Endodermal cell (in vitro differentiated cells): ENCODE results near the gene SLAMF1. TPM values are rescaled to one million over a fixed set of nuclear protein-coding genes. Genes with fewer than 3 reads are reported as not detected.

ENCODE experiments used
- DNase-seq: peaks from one replicate; pipeline ENCODE4 v3.0.0-alpha.2; 2017
- H3K27ac ChIP-seq: 2 replicates; pipeline ENCODE4 v1.5.1; 2013; ENCODE audit warnings: mild to moderate bottlenecking, low read depth, low read length, moderate library complexity
- H3K27me3 ChIP-seq: 2 replicates; pipeline ENCODE4 v1.6.1; 2013; ENCODE audit warnings: mild to moderate bottlenecking, low read length, moderate library complexity; ENCODE audit not compliant: insufficient read depth, control insufficient read depth, poor library complexity, severe bottlenecking
- H3K36me3 ChIP-seq: 2 replicates; pipeline ENCODE4 v1.7.0; 2013; ENCODE audit warnings: mild to moderate bottlenecking, low read length, moderate library complexity; ENCODE audit not compliant: control insufficient read depth, insufficient read depth
- H3K4me1 ChIP-seq: one replicate; pipeline ENCODE4 v1.7.0; 2013; ENCODE audit warnings: low read length; ENCODE audit not compliant: control insufficient read depth, insufficient read depth
- H3K4me3 ChIP-seq: 2 replicates; pipeline ENCODE4 v1.5.1; 2013; ENCODE audit warnings: mild to moderate bottlenecking, low read length, moderate library complexity
- H3K9ac ChIP-seq: 2 replicates; pipeline ENCODE4 v1.6.1; 2013; ENCODE audit warnings: mild to moderate bottlenecking, low read length, moderate library complexity; ENCODE audit not compliant: poor library complexity, severe bottlenecking; ENCODE audit errors: extremely low read depth
- H3K9me3 ChIP-seq: 2 replicates; pipeline ENCODE4 v1.6.1; 2013; ENCODE audit warnings: mild to moderate bottlenecking, low read length, moderate library complexity; ENCODE audit not compliant: control insufficient read depth
- H3K27ac Mint-ChIP-seq: 2 replicates; pipeline ENCODE4 v1.8.0; 2020; ENCODE audit warnings: mixed read lengths
- H3K27me3 Mint-ChIP-seq: 2 replicates; pipeline ENCODE4 v1.8.0; 2021; ENCODE audit warnings: mild to moderate bottlenecking, mixed read lengths; ENCODE audit not compliant: insufficient read depth
- H3K36me3 Mint-ChIP-seq: 2 replicates; pipeline ENCODE4 v1.8.0; 2020; ENCODE audit warnings: low read depth, mixed read lengths
- H3K4me1 Mint-ChIP-seq: 2 replicates; pipeline ENCODE4 v1.8.0; 2020; ENCODE audit warnings: mixed read lengths
- H3K4me3 Mint-ChIP-seq: 2 replicates; pipeline ENCODE4 v1.8.0; 2020; ENCODE audit warnings: mild to moderate bottlenecking, moderate library complexity, mixed read lengths
- H3K9me3 Mint-ChIP-seq: 2 replicates; pipeline ENCODE4 v1.8.0; 2020; ENCODE audit warnings: mild to moderate bottlenecking, mixed read lengths
- CTCF ChIP-seq: fragments of 200-600 bp; sonication (generic); conservative IDR thresholded peaks from 2 replicates; pipeline ENCODE4 v1.5.0; 2021; ENCODE audit warnings: antibody characterized with exemption, mild to moderate bottlenecking
- WGBS, 2 experiments: methylation state at CpG; one replicate each; pipeline versions ENCODE4 v1.1.5 to v1.1.7; 2013; ENCODE audit warnings: missing lambda C conversion rate in 2 of 2, mixed read lengths in 1 of 2; ENCODE audit not compliant: insufficient coverage in 1 of 2, insufficient read length in 1 of 2; 5-methylcytosine and 5-hydroxymethylcytosine counted together
- total RNA-seq, 2 donors: library from RNA; stranded (reverse); fragmentation: NEBNext Ultra II Directional in 1 of 2; extraction: Animal tissue kit (Norgen Biotek cat#: 25700) in 1 of 2; gene quantifications; 2 replicates in 1 of 2; 3 replicates in 1 of 2; pipeline ENCODE4 v1.2.1, GENCODE V29; 2021

The SLAMF1 gene
- total RNA-seq, 2 donors from 2014 or later, result not detected

GRCh38 chr1:160641323-160642280 is 5.2 kb downstream of the SLAMF1 start:
- H3K4me3 ChIP-seq, result no peak overlapping the region
- no peak for DNase-seq
- 92% methylated on average over 3 to 5 of the region's 8 CpGs for WGBS, 2 experiments
- Mint-ChIP-seq H3K4me1 (peaks cover 41% of the 10 kb centered on the region), H3K4me3 (no peak overlapping the region), H3K36me3 (no peaks in the 10 kb centered on the region), H3K27me3 (no peaks in the 10 kb centered on the region), H3K9me3 (no peaks in the 10 kb centered on the region), H3K27ac (no peak overlapping the region)
- no peaks in the 10 kb centered on the region for H3K9me3 ChIP-seq
- no peak overlapping the region for H3K27ac ChIP-seq
- no peak overlapping the region for H3K9ac ChIP-seq
- no peak for TF ChIP-seq CTCF
- H3K27me3 ChIP-seq, result no peaks in the 10 kb centered on the region
- peaks cover 15% of the 10 kb centered on the region for H3K4me1 ChIP-seq
- H3K36me3 ChIP-seq, result no peaks in the 10 kb centered on the region

- Histone ChIP-seq H3K9ac (no peak overlapping the region), H3K36me3 (no peaks in the 10 kb centered on the region), H3K4me3 (no peak overlapping the region), H3K27me3 (no peaks in the 10 kb centered on the region), H3K9me3 (no peaks in the 10 kb centered on the region), H3K4me1 (peaks cover 15% of the 10 kb centered on the region), H3K27ac (no peak overlapping the region)
- no peaks in the 10 kb centered on the region for H3K36me3 Mint-ChIP-seq
- no peak overlapping the region for H3K27ac Mint-ChIP-seq
- H3K4me3 Mint-ChIP-seq, result no peak overlapping the region
- H3K4me1 Mint-ChIP-seq, result peaks cover 42% of the 10 kb centered on the region
- H3K9me3 Mint-ChIP-seq, result no peaks in the 10 kb centered on the region
- no peak for DNase-seq
- H3K27me3 Mint-ChIP-seq, result no peaks in the 10 kb centered on the region
- no peak for TF ChIP-seq CTCF
- 92 to 100% methylated on average over 1 to 2 of the region's 2 CpGs for WGBS, 2 experiments
Observed at GRCh38 chr1:160640359-160641123, 6.3 kb downstream of the SLAMF1 start.

GRCh38 chr1:160639652-160640051 is 7.2 kb downstream of the SLAMF1 start:
- Histone ChIP-seq H3K36me3 (no peaks in the 10 kb centered on the region), H3K9ac (no peak overlapping the region), H3K9me3 (no peaks in the 10 kb centered on the region), H3K4me1 (peaks cover 15% of the 10 kb centered on the region), H3K27me3 (no peaks in the 10 kb centered on the region), H3K27ac (no peak overlapping the region), H3K4me3 (no peak overlapping the region)
- no peak overlapping the region for H3K4me3 Mint-ChIP-seq
- DNase-seq, result no peak
- peaks cover 43% of the 10 kb centered on the region for H3K4me1 Mint-ChIP-seq
- no peaks in the 10 kb centered on the region for H3K27me3 Mint-ChIP-seq
- no peaks in the 10 kb centered on the region for H3K9me3 Mint-ChIP-seq
- 96 to 100% methylated on average over 3 of the region's 3 CpGs for WGBS, 2 experiments
- H3K36me3 Mint-ChIP-seq, result no peaks in the 10 kb centered on the region
- TF ChIP-seq CTCF, result no peak
- H3K27ac Mint-ChIP-seq, result no peak overlapping the region
